ENCODE data around the gene RFNG. TPM values are rescaled to one million over a fixed set of nuclear protein-coding genes. Genes with fewer than 3 reads are reported as not detected.

Gene RFNG
- total RNA-seq, 1 experiment from 2014 or later, result 40.4 TPM

DNA sequence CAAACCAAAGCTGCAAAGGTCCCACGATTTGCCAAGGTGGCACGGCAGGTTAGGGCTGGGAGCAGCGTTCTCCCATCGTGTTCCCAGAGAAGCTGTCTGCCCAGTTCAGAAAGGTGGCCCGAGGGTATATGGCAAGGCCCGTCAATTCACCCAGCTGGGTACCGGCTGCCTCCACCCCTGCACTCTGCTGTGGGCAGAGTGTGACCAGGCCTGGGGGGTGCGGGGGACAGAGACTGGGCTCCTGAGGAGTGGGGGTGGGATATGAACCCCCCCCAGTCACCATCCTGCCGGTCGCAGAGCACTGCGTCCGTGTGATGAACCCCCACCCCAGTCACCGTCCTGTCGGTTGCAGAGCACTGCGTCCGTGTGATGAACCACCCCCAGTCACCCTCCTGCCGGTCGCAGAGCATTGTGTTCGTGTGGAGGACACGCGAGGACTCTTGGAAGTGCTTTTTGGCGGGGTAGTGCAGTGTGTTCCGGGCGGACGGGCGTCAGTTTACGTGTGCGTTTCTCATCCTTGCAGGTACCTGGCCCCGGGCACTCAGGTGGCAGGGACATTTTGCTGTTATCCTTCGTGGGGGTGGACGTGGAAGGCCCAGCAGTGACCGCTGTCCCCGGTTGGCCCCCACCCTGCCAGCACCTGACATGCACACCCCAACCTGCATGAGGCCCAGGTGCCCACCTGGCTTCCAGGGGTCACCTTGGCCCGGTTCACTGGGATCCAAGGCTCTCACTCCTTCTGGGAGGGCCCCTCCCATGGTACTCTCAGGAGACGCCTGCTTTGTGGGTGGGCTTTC, 49.1 kb upstream of the RFNG start:
- TF ChIP-seq EZH2 (IDR thresholded peaks at IDR 0.05; ENCODE audit: low read depth), result no peak
- TF ChIP-seq, protein P1, sequence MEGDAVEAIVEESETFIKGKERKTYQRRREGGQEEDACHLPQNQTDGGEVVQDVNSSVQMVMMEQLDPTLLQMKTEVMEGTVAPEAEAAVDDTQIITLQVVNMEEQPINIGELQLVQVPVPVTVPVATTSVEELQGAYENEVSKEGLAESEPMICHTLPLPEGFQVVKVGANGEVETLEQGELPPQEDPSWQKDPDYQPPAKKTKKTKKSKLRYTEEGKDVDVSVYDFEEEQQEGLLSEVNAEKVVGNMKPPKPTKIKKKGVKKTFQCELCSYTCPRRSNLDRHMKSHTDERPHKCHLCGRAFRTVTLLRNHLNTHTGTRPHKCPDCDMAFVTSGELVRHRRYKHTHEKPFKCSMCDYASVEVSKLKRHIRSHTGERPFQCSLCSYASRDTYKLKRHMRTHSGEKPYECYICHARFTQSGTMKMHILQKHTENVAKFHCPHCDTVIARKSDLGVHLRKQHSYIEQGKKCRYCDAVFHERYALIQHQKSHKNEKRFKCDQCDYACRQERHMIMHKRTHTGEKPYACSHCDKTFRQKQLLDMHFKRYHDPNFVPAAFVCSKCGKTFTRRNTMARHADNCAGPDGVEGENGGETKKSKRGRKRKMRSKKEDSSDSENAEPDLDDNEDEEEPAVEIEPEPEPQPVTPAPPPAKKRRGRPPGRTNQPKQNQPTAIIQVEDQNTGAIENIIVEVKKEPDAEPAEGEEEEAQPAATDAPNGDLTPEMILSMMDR (conservative IDR thresholded peaks at IDR 0.05), result no peak
- ChIA-PET CTCF (interaction anchor here (0.6 kb wide), 1 partner anchor 31 kb away, joined by 5 read pairs; no protein-coding TSS in a partner anchor), POLR2A (ENCODE audit: unreplicated experiment) (no interaction called here)
- Histone ChIP-seq H3K79me2 (ENCODE audit: low read depth) (peaks cover 32% of the 10 kb centered on the region), H3K36me3 (ENCODE audit: low read depth) (no peaks in the 10 kb centered on the region), H3K4me1 (replicated peaks; ENCODE audit: insufficient read depth) (peaks cover 64% of the 10 kb centered on the region), H3F3A (ENCODE audit: insufficient read depth, low read depth) (peaks cover 32% of the 10 kb centered on the region), H3K27ac (peak overlapping the region; percentile 88), H3K4me2 (peak overlapping the region; percentile 84; the same call in 1 of the 2 replicates), H3K9me3 (ENCODE audit: insufficient read depth, low read depth) (no peaks in the 10 kb centered on the region), H3K4me3 (no peak overlapping the region), H3K27me3 (ENCODE audit: insufficient read depth, low read depth) (no peaks in the 10 kb centered on the region), H3K9me2 (ENCODE audit: insufficient read depth) (no peaks in the 10 kb centered on the region), H4K20me1 (ENCODE audit: insufficient read depth) (peaks cover 14% of the 10 kb centered on the region), H2AFZ (no peak overlapping the region)
- intact Hi-C loops (cut with micrococcal nuclease; ENCODE audit: unreplicated experiment), result loop anchor here (10.0 kb wide), 2 partner anchors 206 to 234 kb away; partner anchors contain the start of genes ALYREF, ANAPC11 and SECTM1
- DNase-seq, result no peak
- no TSS peak for BruUV-seq (replicated peaks)

DNA sequence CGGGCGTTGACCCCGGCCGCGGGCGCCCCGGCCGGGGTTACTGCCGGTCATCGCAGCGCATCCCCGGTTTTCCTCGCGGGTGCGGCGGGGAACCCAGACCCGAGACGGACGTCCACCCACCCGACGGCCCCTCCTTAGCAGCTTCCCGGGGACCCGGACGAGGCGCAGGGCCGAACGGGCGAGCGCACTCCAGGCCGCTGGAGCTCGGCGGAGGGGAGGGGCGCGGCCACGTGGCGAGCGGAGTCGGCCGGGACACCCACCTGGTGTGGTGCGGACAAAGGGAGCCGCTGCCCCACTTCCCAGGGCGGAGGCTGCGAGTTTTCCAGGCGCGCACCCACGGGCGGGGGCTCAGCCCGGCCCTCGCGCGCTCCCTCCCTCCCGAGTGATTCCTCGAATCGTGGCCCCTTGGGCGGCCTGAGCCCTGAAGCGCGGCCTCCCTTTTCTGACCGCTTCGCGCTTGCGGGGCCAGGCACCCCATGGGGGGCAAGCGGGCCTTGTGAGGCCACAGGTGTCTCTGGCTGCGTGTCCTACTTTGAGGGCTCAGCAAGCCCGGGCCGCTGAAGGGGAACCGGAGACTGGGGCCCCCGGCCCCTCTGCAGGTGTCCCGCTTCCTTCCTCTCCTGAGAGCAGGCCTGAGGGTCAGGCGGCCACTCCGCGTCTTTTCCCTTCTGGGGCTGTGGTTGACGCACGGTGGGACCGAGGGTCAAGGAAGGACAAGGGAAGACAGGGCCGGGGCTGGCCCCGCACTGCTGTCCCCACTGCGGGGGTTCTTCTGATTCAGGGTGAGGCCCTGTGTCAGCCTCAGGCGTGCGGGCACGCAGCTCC, 47.5 kb upstream of the RFNG start:
- no peak for DNase-seq
- Histone ChIP-seq H3K4me3 (peak overlapping the region; percentile 54; the same call in 1 of the 2 replicates), H4K20me1 (ENCODE audit: insufficient read depth) (peaks cover 25% of the 10 kb centered on the region), H2AFZ (no peak overlapping the region; the same call in 1 of the 2 replicates), H3K36me3 (ENCODE audit: low read depth) (no peaks in the 10 kb centered on the region), H3F3A (ENCODE audit: insufficient read depth, low read depth) (peaks cover 19% of the 10 kb centered on the region), H3K27me3 (ENCODE audit: insufficient read depth, low read depth) (no peaks in the 10 kb centered on the region), H3K27ac (peak overlapping the region; percentile 88), H3K4me1 (replicated peaks; ENCODE audit: insufficient read depth) (peaks cover 49% of the 10 kb centered on the region), H3K79me2 (ENCODE audit: low read depth) (peaks cover 35% of the 10 kb centered on the region), H3K9me2 (ENCODE audit: insufficient read depth) (no peaks in the 10 kb centered on the region), H3K9me3 (ENCODE audit: insufficient read depth, low read depth) (no peaks in the 10 kb centered on the region), H3K4me2 (peak overlapping the region; percentile 84)
- TSS peak; percentile 41 for BruUV-seq (replicated peaks)
- TF ChIP-seq EZH2 (IDR thresholded peaks at IDR 0.05; ENCODE audit: low read depth), result no peak
- ChIA-PET POLR2A (ENCODE audit: unreplicated experiment) (interaction anchor here (0.6 to 0.7 kb wide), 3 partner anchors 136 to 585 kb away, joined by 3 to 4 read pairs (median 3); no protein-coding TSS in a partner anchor), CTCF (interaction anchor here (1.5 kb wide), 1 partner anchor 61 kb away, joined by 3 read pairs; the partner anchor contains the start of gene DCXR)
- intact Hi-C loops (cut with micrococcal nuclease; ENCODE audit: unreplicated experiment), result loop anchor here (1.0 to 5.0 kb wide), 3 partner anchors 7 to 76 kb away; partner anchors contain the start of genes DCXR and LRRC45

DNA sequence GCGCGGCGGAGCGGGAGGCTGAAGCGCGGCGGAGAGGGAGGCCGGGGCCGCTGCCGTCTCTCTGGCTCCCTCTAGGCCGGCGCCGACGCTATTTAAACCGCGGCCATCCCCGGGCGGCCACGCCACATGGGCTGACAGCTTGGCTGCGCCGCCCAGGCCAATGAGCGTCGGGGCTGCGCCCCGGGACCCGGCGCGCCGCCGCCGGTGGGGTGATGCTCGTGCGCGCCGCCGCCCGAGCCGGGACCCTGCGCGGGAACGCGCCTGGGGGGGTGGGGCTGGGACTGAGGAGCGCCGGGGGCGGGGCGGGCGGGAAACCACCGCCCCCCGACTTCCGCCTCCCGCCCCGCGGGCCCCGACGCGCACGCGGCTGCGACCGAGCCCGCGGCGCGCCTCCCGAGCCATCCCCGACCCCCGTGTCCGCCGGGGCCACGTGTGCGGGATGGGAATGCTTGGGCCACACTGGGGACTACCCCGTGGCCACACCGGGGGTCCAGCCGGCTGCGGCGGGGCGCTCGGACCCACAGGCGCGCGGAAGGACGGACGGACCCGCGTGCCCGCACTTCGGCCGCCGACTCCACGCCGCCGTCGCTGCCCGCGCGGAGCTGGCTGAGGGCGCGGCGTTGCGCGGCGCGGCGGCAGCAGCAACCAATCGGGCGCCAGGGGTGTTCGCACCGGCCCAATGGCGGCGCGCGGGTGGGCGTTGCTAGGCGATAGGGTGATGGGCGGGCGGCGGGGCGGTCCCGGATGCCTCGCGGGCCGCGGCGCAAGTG, 46.7 kb upstream of the RFNG start, which contains the start of gene FASN:
TSS of gene FASN (minus strand) at position 68 of the 770 bp plus-strand sequence. CDS start 1,791 bp downstream, outside the sequence.
- peaks cover 21% of the 10 kb centered on the region for H3F3A ChIP-seq (ENCODE audit: insufficient read depth, low read depth)
- no peaks in the 10 kb centered on the region for H3K36me3 ChIP-seq (ENCODE audit: low read depth)
- peak within 1 kb of the TSS; percentile 91 for H3K4me2 ChIP-seq
- H3K27ac ChIP-seq, result peak within 1 kb of the TSS; percentile 88
- POLR2A ChIA-PET (ENCODE audit: unreplicated experiment), result interaction anchor here (0.6 to 0.8 kb wide), 6 partner anchors 15 to 630 kb away, joined by 3 to 12 read pairs (median 3); no protein-coding TSS in a partner anchor
- H2AFZ ChIP-seq, result no peak within 1 kb of the TSS; the same call in 1 of the 2 replicates
- peak within 1 kb of the TSS; percentile 67 for H3K4me3 ChIP-seq
- H3K9me2 ChIP-seq (ENCODE audit: insufficient read depth), result no peaks in the 10 kb centered on the region
- H3K4me1 ChIP-seq (replicated peaks; ENCODE audit: insufficient read depth), result peaks cover 41% of the 10 kb centered on the region
- peaks cover 39% of the 10 kb centered on the region for H3K79me2 ChIP-seq (ENCODE audit: low read depth)
- no peaks in the 10 kb centered on the region for H3K27me3 ChIP-seq (ENCODE audit: insufficient read depth, low read depth)
- CTCF ChIA-PET, result interaction anchor here (1.5 kb wide), 1 partner anchor 61 kb away, joined by 3 read pairs; the partner anchor contains the start of gene DCXR
- TF ChIP-seq EZH2 (IDR thresholded peaks at IDR 0.05; ENCODE audit: low read depth), result no peak
- TF ChIP-seq, protein P1 (conservative IDR thresholded peaks at IDR 0.05), result no peak; the same call in 1 of the 2 replicates
- no TSS peak for BruUV-seq (replicated peaks)
- H3K9me3 ChIP-seq (ENCODE audit: insufficient read depth, low read depth), result no peaks in the 10 kb centered on the region
- DNase-seq, result peak; percentile 73 to 98
- intact Hi-C loops (cut with micrococcal nuclease; ENCODE audit: unreplicated experiment), result loop anchor here (1.0 to 5.0 kb wide), 3 partner anchors 8 to 75 kb away; partner anchors contain the start of genes DCXR and LRRC45
- H4K20me1 ChIP-seq (ENCODE audit: insufficient read depth), result peaks cover 27% of the 10 kb centered on the region

All from PC-9 (cell line).